OCI-LY7 (cell line): Measurements from ENCODE around the gene PFKFB3. TPM values are rescaled to one million over a fixed set of nuclear protein-coding genes. Genes with fewer than 3 reads are reported as not detected.
"Not testable (repeated sequence)": the region's sequence is repeated elsewhere in the genome, so short reads cannot be mapped to it uniquely, and the experiment has no call there.

ENCODE experiments used
- BruUV-seq: library from RNA; stranded (reverse); fragments of 400-500 nt; replicated peaks from 2 replicates; lab custom pipeline; 2021; lab: Mats Ljungman, UMichigan
- CTCF ChIA-PET: fragments of 300-600 bp; sonication (Branson Sonifier 250); formaldehyde crosslinking; loops from one replicate; lab custom pipeline; 2022; ENCODE audit warnings: antibody characterized with exemption; ENCODE audit not compliant: unreplicated experiment; lab: Charles Lee
- POLR2A ChIA-PET: fragments of 300-600 bp; sonication (Branson Sonifier 250); formaldehyde crosslinking; loops from one replicate; lab custom pipeline; 2022; ENCODE audit warnings: antibody characterized with exemption; lab: Charles Lee
- DNase-seq: peaks from one replicate; pipeline ENCODE4 v3.0.0-alpha.2; 2015; ENCODE audit warnings: low spot score
- H2AFZ ChIP-seq: fragments of 200-600 bp; sonication (generic), shearing (Covaris generic); 2 replicates; pipeline ENCODE4 v1.6.1; 2014; ENCODE audit warnings: mild to moderate bottlenecking, antibody characterized with exemption, low read length, moderate library complexity
- H3K27ac ChIP-seq: fragments of 200-600 bp; sonication (generic); 2 replicates; pipeline ENCODE4 v1.5.1; 2014; ENCODE audit warnings: mixed run types, low read depth, mild to moderate bottlenecking, moderate library complexity, low read length, inconsistent platforms; ENCODE audit not compliant: poor library complexity, severe bottlenecking
- H3K36me3 ChIP-seq: fragments of 200-600 bp; sonication (generic); 2 replicates; pipeline ENCODE4 v1.6.1; 2014; ENCODE audit warnings: mild to moderate bottlenecking, antibody characterized with exemption, low read length, moderate library complexity, mixed read lengths; ENCODE audit not compliant: insufficient read depth
- H3K4me1 ChIP-seq: fragments of 200-600 bp; sonication (generic); 2 replicates; pipeline ENCODE4 v1.5.1; 2014; ENCODE audit warnings: mild to moderate bottlenecking, low read length; ENCODE audit not compliant: insufficient read depth, poor library complexity, severe bottlenecking
- H3K4me2 ChIP-seq: fragments of 200-600 bp; sonication (generic); 2 replicates; pipeline ENCODE4 v1.6.1; 2014; ENCODE audit warnings: mild to moderate bottlenecking, low read length
- H3K4me3 ChIP-seq: fragments of 200-600 bp; sonication (generic); 2 replicates; pipeline ENCODE4 v1.5.1; 2014; ENCODE audit warnings: mild to moderate bottlenecking, low read depth, low read length; ENCODE audit not compliant: poor library complexity, severe bottlenecking
- H3K79me2 ChIP-seq: fragments of 200-600 bp; sonication (generic); 2 replicates; pipeline ENCODE4 v1.6.1; 2016; ENCODE audit warnings: low read depth, mild to moderate bottlenecking, low read length, moderate library complexity, mixed read lengths; ENCODE audit not compliant: insufficient read depth
- H3K9me2 ChIP-seq: fragments of 200-600 bp; sonication (generic); 2 replicates; pipeline ENCODE4 v1.6.1; 2016; ENCODE audit warnings: mild to moderate bottlenecking, low read length, mixed read lengths; ENCODE audit not compliant: insufficient read depth
- H3K9me3 ChIP-seq: fragments of 200-600 bp; sonication (generic); 2 replicates; pipeline ENCODE4 v1.6.1; 2014; ENCODE audit warnings: mild to moderate bottlenecking, mixed run types, low read length, mixed read lengths
- H4K20me1 ChIP-seq: fragments of 200-600 bp; sonication (generic); 2 replicates; pipeline ENCODE4 v1.6.1; 2014; ENCODE audit warnings: mild to moderate bottlenecking, antibody characterized with exemption, low read length, moderate library complexity, mixed read lengths; ENCODE audit not compliant: insufficient read depth
- EZH2phosphoT487 ChIP-seq: fragments of 200-600 bp; sonication (generic); IDR thresholded peaks from 2 replicates; pipeline ENCODE4 v1.6.1; 2018; ENCODE audit warnings: low read depth, borderline replicate concordance, mild to moderate bottlenecking, mixed run types, antibody characterized with exemption, low read length, moderate library complexity, mixed read lengths
- intact Hi-C: fragments of 100-400 bp; cut with micrococcal nuclease; formaldehyde crosslinking; loops from one replicate; pipeline ENCODE4 v1.10.0; 2022; ENCODE audit not compliant: unreplicated experiment
- total RNA-seq, 2 experiments: library from RNA; depleted of rRNA in 1 of 2; stranded (reverse); fragments of >200 nt in 1 of 2; shearing (Covaris generic) in 1 of 2; gene quantifications; 2 replicates each; pipeline ENCODE4 v1.2.3, GENCODE V29; 2014 to 2022
- TF ChIP-seq, protein P1 (sequence below): fragments of 200-600 bp; sonication (generic); conservative IDR thresholded peaks from 2 replicates; pipeline ENCODE4 v1.5.1; 2014; ENCODE audit warnings: mild to moderate bottlenecking, antibody characterized with exemption, low read length, moderate library complexity, mixed read lengths

The PFKFB3 gene
- total RNA-seq, 2 experiments from 2014 or later = 33.7 to 50.7 TPM

DNA sequence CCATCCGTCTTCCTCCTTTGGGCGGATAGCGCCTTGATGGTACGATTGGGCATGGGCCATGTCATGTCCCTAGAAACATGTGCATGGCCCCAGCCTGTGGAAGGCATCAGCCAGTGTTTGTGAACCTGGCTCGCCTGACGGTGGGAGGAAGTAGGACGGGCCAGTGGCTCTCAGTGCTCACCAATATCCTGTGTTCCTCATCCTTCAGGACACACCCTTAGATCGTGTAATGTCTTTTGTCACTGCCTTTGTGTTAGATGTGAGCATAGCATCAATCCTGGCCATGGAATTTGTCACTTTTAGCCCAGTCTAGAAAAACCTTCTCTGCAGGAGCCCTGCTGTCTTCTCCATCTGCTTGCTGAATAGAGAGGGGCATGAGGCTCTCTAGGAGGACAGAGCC, 77.6 kb downstream of the PFKFB3 start:
- no TSS peak for BruUV-seq
- no peak overlapping the region for H2AFZ ChIP-seq
- no peaks in the 10 kb centered on the region for H4K20me1 ChIP-seq
- intact Hi-C loops = no loop called here
- H3K4me2 ChIP-seq = no peak overlapping the region
- no peak overlapping the region for H3K27ac ChIP-seq
- TF ChIP-seq, protein P1, sequence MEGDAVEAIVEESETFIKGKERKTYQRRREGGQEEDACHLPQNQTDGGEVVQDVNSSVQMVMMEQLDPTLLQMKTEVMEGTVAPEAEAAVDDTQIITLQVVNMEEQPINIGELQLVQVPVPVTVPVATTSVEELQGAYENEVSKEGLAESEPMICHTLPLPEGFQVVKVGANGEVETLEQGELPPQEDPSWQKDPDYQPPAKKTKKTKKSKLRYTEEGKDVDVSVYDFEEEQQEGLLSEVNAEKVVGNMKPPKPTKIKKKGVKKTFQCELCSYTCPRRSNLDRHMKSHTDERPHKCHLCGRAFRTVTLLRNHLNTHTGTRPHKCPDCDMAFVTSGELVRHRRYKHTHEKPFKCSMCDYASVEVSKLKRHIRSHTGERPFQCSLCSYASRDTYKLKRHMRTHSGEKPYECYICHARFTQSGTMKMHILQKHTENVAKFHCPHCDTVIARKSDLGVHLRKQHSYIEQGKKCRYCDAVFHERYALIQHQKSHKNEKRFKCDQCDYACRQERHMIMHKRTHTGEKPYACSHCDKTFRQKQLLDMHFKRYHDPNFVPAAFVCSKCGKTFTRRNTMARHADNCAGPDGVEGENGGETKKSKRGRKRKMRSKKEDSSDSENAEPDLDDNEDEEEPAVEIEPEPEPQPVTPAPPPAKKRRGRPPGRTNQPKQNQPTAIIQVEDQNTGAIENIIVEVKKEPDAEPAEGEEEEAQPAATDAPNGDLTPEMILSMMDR = no peak
- TF ChIP-seq EZH2phosphoT487 = no peak
- H3K4me3 ChIP-seq = no peak overlapping the region
- no peaks in the 10 kb centered on the region for H3K36me3 ChIP-seq
- DNase-seq = no peak
- no peaks in the 10 kb centered on the region for H3K9me3 ChIP-seq
- no peaks in the 10 kb centered on the region for H3K9me2 ChIP-seq
- H3K4me1 ChIP-seq = no peaks in the 10 kb centered on the region
- ChIA-PET POLR2A (interaction anchor here (0.7 kb wide), 1 partner anchor 37 kb away, joined by 3 read pairs; no protein-coding TSS in a partner anchor), CTCF (no interaction called here)
- H3K79me2 ChIP-seq = no peaks in the 10 kb centered on the region

DNA sequence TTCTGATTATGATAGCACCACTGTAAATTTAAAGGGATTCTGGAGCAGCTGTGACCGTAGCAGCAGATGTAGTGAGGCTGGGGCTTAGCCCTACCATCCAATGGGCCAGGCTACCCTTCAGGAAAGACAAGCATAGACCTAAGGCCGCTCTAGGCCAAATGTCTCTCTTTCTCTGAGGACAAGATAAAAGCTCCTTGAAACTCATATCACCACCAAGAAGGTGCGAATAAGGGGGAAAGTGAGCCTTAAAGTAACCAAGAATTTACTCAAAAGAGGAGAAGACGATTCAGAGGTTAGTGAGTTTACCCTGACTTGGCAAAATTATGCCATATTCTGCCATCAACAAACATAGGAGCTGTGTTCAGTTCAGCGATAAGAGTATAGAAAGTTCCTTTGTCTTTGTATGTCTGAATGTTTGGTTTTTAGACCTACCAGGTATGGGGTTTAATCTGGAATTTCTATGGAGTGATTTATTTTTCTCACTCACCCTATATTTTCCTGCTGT, 79.8 kb downstream of the PFKFB3 start:
- Histone ChIP-seq H3K9me3 (no peaks in the 10 kb centered on the region), H4K20me1 (no peaks in the 10 kb centered on the region), H3K79me2 (no peaks in the 10 kb centered on the region), H3K4me3 (no peak overlapping the region), H3K27ac (no peak overlapping the region), H3K36me3 (no peaks in the 10 kb centered on the region), H3K4me1 (no peaks in the 10 kb centered on the region), H2AFZ (no peak overlapping the region), H3K9me2 (no peaks in the 10 kb centered on the region), H3K4me2 (no peak overlapping the region)
- intact Hi-C loops = no loop called here
- TF ChIP-seq, protein P1 = no peak
- no peak for TF ChIP-seq EZH2phosphoT487
- ChIA-PET POLR2A (interaction anchor here (0.6 to 0.8 kb wide), 2 partner anchors 106 to 117 kb away, joined by 3 to 4 read pairs; no protein-coding TSS in a partner anchor), CTCF (no interaction called here)
- DNase-seq = no peak
- BruUV-seq = no TSS peak

DNA sequence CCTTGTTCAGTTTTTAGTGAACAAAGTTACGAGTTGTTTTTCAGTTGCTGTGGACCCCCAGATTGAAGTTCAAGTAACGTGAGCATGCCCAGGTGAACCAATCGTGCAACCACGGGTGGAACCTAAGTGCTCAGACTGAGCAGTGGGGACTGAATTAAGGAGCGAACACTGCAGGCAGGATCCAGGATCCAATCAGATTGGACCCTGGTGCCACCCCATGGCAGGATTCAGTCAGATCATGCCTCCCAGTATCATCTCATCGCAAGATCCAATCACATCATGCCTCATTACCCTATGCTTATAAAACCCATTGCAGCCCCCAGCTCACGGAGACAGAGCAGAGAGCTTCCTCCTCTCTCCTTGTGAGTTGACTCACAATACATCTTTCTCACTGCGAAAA, 80.9 kb downstream of the PFKFB3 start:
- H3K4me2 ChIP-seq = no peak overlapping the region
- ChIA-PET POLR2A (interaction anchor here (0.9 to 1.3 kb wide), 3 partner anchors 8 to 64 kb away, joined by 3 to 5 read pairs (median 4); no protein-coding TSS in a partner anchor), CTCF (no interaction called here)
- no peak overlapping the region for H2AFZ ChIP-seq
- H3K9me2 ChIP-seq = no peaks in the 10 kb centered on the region
- BruUV-seq = no TSS peak
- no peaks in the 10 kb centered on the region for H3K36me3 ChIP-seq
- no peaks in the 10 kb centered on the region for H4K20me1 ChIP-seq
- H3K4me3 ChIP-seq = no peak overlapping the region
- no peak overlapping the region for H3K27ac ChIP-seq
- no peaks in the 10 kb centered on the region for H3K4me1 ChIP-seq
- no peaks in the 10 kb centered on the region for H3K9me3 ChIP-seq
- no peak for DNase-seq
- intact Hi-C loops = no loop called here
- TF ChIP-seq EZH2phosphoT487 = no peak
- TF ChIP-seq, protein P1 = no peak
- H3K79me2 ChIP-seq = no peaks in the 10 kb centered on the region

DNA sequence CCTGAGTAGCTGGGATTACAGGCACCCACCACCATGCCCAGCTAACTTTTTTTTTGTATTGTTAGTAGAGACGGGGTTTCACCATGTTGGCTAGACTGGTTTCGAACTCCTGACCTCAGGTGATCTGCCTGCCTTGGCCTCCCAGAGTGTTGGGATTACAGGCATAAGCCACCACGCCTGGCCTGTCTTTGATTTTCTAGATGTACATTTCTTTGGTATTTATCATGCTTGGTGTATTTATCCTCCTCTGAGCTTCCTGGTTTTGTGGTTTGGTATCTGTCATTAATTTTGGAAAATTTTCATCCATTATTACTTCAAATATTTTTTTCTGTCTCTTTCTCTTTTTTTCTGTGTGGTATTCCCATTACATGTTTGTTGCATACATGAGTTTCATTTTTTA, 87.9 kb downstream of the PFKFB3 start:
- BruUV-seq, intact Hi-C loops, H3K36me3 ChIP-seq, CTCF ChIA-PET, H4K20me1 ChIP-seq, H3K4me3 ChIP-seq, H3K9me2 ChIP-seq, H3K9me3 ChIP-seq, H3K27ac ChIP-seq, H2AFZ ChIP-seq, DNase-seq, H3K4me2 ChIP-seq, H3K79me2 ChIP-seq: not testable (repeated sequence)
- H3K4me1 ChIP-seq = peaks cover 14% of the 10 kb centered on the region
- POLR2A ChIA-PET = interaction anchor here (0.7 to 2.0 kb wide), 3 partner anchors 21 to 107 kb away, joined by 3 to 5 read pairs (median 3); no protein-coding TSS in a partner anchor
